CD4-positive, alpha-beta T cell treated with Interleukin-15 for 1 hour (primary cell): Measurements from ENCODE around the gene ACTL7B.
"Not testable (repeated sequence)": the region's sequence is repeated elsewhere in the genome, so short reads cannot be mapped to it uniquely, and the experiment has no call there.

Experiments
- DNase-seq: peaks from one replicate; pipeline ENCODE4 v3.0.0-alpha.2; 2020

The ACTL7B gene, protein sequence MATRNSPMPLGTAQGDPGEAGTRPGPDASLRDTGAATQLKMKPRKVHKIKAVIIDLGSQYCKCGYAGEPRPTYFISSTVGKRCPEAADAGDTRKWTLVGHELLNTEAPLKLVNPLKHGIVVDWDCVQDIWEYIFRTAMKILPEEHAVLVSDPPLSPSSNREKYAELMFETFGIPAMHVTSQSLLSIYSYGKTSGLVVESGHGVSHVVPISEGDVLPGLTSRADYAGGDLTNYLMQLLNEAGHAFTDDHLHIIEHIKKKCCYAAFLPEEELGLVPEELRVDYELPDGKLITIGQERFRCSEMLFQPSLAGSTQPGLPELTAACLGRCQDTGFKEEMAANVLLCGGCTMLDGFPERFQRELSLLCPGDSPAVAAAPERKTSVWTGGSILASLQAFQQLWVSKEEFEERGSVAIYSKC

DNA sequence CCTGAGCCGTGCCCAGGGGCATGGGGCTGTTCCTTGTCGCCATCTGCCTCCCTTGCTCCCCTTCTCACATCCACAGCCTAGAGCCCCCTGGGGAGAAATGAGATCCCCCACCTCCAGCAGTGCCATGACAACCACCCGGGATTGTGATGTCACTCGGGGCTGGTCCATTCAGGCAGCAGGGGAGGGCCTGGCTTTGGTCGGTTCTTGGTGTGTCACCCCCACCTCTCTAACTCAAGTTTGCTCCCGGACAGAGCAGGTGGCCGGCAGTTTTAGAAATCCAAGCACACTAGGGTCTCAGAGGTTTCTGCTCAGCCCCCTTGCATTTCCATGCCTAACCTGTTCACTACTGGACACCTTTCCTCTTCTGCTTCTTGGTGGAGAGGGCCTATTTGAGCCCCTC, at the start of gene ACTL7B:
TSS of gene ACTL7B (minus strand) at position 99 of the 400 bp plus-strand sequence. CDS start at position 43, 56 bp downstream.
- no peak for DNase-seq

GRCh38 chr9:108905494-108905893, 49.7 kb upstream of the ACTL7B start:
- DNase-seq: no peak

GRCh38 chr9:108904161-108904560, 48.4 kb upstream of the ACTL7B start:
- no peak for DNase-seq

DNA sequence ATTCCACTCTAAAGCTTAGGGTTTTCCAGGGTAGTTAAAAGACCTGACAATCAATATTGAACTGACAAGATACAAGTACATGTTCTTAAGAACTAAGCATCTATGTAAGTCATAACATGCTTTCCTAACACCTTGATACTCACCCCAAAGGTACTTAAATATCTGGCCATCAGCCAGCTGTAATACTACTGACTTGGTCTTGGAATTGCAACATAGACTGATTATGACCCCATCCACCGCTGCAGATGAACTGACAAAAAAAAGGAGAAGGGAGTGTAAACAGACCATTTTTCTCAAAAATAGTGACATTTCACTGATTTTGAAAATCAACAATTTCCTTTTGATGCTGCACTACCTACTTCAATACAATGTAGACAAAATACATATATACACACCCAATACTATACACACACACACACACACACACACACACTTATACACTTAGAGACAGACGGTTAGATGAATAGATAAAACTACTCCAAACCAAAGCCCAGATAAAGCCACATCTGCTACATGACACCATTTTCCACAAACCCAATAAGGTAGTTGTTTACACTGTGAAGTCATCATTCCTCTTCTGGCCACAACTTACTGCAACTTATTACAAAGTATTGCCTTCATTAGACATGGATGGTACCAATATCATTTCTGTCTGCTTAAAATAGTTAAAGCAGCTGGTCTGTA, 47.8 kb upstream of the ACTL7B start:
- DNase-seq: no peak

GRCh38 chr9:108900176-108900575, 44.4 kb upstream of the ACTL7B start:
- no peak for DNase-seq

DNA sequence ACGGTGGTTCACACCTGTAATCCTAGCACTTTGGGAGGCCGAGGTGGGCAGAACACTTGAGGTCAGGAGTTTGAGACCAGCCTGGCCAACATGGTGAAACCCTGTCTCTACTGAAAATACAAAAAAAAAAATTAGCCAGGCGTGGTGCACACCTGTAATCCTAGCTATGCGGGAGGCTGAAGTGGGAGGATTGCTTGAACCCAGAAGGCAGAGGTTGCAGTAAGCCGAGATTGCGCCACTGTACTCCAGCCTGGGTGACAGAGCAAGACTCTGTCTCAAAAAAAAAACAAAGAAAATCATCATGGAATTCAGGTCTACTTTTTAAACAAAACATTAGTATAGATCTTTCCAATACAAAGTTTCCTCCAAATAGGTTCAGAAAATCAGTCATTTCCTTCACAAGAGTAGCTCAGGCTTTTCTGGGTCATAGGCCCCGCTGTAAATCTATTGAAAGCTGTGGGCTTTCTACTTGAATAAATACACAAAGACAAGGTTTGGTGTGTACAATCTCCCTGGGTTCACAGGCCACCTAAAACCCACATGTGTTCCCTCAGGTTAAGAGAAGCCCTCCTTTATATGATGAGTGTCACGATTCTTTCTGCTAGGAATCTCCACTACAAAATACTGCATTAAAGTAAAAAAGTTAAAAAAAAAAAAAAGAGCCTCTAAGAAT, 43.4 kb upstream of the ACTL7B start:
- not testable (repeated sequence) for DNase-seq

DNA sequence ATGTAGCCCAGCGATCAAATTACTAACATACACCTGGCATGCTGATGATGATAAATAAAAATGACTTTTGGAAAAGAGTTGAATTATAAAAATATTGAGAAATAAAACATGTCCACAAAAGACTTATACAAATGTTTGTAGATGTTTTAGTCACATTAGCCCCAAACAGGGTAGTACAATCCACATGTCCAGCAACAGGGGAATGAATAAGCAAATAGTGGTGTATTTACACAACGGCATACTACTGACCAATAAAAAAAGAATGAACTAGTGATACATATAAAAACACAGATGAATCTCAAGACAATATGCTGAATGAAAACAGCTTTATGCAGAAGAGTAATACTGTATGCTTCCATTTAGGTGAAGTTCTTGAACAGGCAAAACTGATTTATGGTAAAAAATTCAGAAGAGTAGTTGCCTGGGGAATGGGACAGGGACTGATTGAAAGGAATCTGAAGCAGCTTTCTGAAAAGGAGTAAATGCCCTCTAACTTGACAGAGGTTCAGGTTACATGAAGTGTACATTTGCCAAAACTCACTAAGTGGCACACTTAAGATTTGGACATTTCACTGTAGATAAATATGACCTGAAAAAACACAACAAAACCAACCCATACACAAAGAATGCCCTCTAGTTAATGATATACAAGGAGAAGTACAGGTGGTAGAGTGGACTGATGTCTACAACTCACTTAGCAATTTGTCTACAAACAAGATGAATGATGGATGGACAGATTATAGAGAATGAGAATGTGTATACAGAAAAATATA, 41.7 kb upstream of the ACTL7B start:
- DNase-seq: no peak

- DNase-seq: no peak
These were observed 38.6 kb upstream of the ACTL7B start for GRCh38 chr9:108894225-108894997.

DNA sequence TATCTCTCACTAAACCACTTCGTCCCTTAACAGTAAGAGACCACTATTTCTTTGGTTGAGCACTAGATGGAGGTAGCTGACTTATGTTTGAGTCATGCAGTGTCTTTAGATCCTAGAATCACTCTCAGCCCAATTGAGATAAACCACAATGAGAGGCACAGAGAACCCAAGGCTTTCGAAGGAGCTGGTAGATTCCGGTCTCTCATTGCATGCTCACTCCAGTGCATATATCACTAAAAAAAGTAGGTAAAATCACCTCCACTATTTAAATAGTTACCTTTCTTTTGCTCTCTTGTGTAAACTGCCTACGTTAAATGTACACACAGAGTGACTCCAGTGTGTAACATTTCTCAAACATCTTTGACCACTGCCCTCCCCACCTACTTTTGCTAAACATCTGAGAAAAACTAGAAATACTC, 33.9 kb upstream of the ACTL7B start:
- no peak for DNase-seq

DNA sequence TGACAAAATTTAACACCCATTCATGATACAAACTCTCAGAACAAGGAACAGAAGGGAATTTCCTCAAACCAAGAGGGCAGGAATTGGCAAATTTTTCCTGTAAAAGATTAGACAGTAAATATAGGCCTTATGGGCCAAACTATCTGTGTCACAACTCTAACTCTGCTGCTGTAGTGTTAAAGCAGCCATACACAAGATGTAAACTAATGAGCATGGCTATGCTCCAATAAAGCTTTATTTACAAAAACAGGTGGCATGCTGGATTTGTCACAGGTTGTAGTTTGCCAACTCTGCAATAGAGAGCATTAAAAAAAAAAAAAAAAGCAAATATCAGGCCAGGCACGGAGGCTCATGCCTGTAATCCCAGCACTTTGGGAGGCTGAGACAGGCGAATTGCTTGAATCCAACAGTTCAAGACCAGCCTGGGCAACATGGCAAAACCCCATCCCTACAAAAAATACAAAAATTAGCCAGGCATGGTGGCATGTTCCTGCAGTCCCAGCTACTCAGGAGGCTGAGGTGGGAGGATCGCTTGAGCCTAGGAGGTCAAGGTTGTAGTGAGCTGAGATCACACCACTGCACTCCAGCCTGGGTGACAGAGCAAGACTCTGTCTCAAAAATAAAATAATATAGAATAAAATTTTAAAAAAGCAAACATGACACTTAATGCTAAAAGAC, 30.9 kb upstream of the ACTL7B start:
- DNase-seq: not testable (repeated sequence)

- no peak for DNase-seq
These were observed 30.0 kb upstream of the ACTL7B start for GRCh38 chr9:108885643-108886348.

- DNase-seq: no peak
These were observed 28.9 kb upstream of the ACTL7B start for GRCh38 chr9:108884701-108885100.

- no peak for DNase-seq
These were observed 27.3 kb upstream of the ACTL7B start for GRCh38 chr9:108883085-108883484.

- DNase-seq: no peak
These were observed 26.5 kb upstream of the ACTL7B start for GRCh38 chr9:108882052-108882888.

GRCh38 chr9:108880738-108881316, 25.0 kb upstream of the ACTL7B start:
- no peak for DNase-seq

GRCh38 chr9:108877524-108877923, 21.7 kb upstream of the ACTL7B start:
- DNase-seq: no peak

- DNase-seq: no peak
These were observed 20.6 kb upstream of the ACTL7B start for GRCh38 chr9:108876425-108876824.

GRCh38 chr9:108874058-108874788, 18.4 kb upstream of the ACTL7B start:
- no peak for DNase-seq
